Right atrium auricular region (tissue), 2 donors: Measurements from ENCODE around the gene ZDHHC12. TPM values are rescaled to one million over a fixed set of nuclear protein-coding genes. Genes with fewer than 3 reads are reported as not detected.

Experiments used
- DNase-seq: peaks from one replicate; pipeline ENCODE4 v3.0.0-alpha.2; 2019; ENCODE audit warnings: low spot score
- H3K27ac ChIP-seq, 2 donors: fragments of 200-600 bp; sonication (generic); 1 replicate in 1 of 2; 2 replicates in 1 of 2; pipeline ENCODE4 v1.5.1; 2016 to 2019
- H3K27me3 ChIP-seq, 2 donors: fragments of 200-600 bp; sonication (generic); one replicate each; pipeline versions ENCODE4 v1.5.1 to v1.6.0; 2017 to 2019
- H3K36me3 ChIP-seq: fragments of 200-600 bp; sonication (generic); one replicate; pipeline ENCODE4 v1.5.1; 2016
- H3K4me1 ChIP-seq, 2 donors: fragments of 200-600 bp; sonication (generic); one replicate each; pipeline versions ENCODE4 v1.5.1 to v1.6.0; 2017 to 2019
- H3K4me3 ChIP-seq, 2 donors: fragments of 200-600 bp; sonication (generic); 1 replicate in 1 of 2; 2 replicates in 1 of 2; pipeline ENCODE4 v1.5.1; 2017 to 2019; ENCODE audit warnings: mild to moderate bottlenecking in 1 of 2, moderate library complexity in 1 of 2
- H3K9me3 ChIP-seq, 2 donors: fragments of 200-600 bp; sonication (generic); one replicate each; pipeline ENCODE4 v1.5.1; 2019
- total RNA-seq, 2 donors: library from RNA; depleted of rRNA; stranded (reverse); fragments of >200 nt; gene quantifications; one replicate each; pipeline ENCODE4 v1.1.0, GENCODE V29; 2016
- TF ChIP-seq, protein P1 (sequence below), 2 donors: fragments of 200-600 bp; sonication (generic); IDR thresholded peaks; one replicate each; pipeline ENCODE4 v1.5.1; 2019; ENCODE audit warnings: antibody characterized with exemption in 2 of 2

ZDHHC12 gene
- total RNA-seq, 2 donors from 2014 or later: 22.8 to 24.4 TPM

DNA sequence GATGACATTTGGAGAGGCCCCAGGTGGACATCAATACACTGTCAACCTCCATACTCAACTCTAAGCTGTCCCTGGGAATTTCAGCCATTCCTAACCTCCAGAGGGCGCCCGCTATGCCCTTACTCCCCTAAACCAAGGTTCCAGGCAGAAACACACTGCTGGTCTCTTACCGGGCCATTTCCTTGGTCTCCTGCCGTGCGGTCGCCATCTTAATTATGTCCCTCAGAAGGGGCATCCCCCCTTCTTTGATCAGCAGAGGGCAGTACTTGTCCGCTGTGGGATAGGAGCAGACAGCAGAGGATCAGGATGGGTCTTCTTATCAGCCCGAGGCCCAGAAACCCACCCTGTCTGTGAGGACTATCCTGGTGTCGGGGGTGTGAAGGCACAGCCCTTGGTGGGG, 9.3 kb upstream of the ZDHHC12 start:
- peak overlapping the region in 1 of 2 donors; percentile 22 for H3K27ac ChIP-seq
- H3K4me1 ChIP-seq: no peaks in the 10 kb centered on the region
- H3K36me3 ChIP-seq: peaks cover 24% of the 10 kb centered on the region

DNA sequence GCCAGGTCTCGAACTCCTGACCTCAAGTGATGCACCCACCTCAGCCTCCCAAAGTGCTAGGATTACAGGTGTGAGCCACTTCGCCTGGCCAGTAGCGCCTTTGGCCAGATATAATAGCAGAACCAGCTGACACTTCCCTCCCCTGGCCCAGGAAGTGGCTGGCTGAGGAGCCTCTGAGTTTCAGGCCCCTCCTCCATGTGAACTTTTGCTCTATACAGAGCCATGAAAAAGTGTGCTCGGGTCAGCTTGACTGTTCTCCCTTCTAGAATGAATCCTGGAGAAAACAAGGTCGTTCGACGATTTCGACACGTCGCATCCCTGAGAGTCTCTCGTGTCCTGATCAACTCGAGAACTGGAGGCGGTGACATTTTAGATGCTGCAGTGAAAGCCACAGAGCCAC, 8.6 kb upstream of the ZDHHC12 start:
- H3K27me3 ChIP-seq: no peaks in the 10 kb centered on the region
- TF ChIP-seq, protein P1, sequence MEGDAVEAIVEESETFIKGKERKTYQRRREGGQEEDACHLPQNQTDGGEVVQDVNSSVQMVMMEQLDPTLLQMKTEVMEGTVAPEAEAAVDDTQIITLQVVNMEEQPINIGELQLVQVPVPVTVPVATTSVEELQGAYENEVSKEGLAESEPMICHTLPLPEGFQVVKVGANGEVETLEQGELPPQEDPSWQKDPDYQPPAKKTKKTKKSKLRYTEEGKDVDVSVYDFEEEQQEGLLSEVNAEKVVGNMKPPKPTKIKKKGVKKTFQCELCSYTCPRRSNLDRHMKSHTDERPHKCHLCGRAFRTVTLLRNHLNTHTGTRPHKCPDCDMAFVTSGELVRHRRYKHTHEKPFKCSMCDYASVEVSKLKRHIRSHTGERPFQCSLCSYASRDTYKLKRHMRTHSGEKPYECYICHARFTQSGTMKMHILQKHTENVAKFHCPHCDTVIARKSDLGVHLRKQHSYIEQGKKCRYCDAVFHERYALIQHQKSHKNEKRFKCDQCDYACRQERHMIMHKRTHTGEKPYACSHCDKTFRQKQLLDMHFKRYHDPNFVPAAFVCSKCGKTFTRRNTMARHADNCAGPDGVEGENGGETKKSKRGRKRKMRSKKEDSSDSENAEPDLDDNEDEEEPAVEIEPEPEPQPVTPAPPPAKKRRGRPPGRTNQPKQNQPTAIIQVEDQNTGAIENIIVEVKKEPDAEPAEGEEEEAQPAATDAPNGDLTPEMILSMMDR (IDR thresholded peaks at IDR 0.05): no peak
- no peaks in the 10 kb centered on the region for H3K4me1 ChIP-seq
- H3K9me3 ChIP-seq: no peaks in the 10 kb centered on the region
- H3K27ac ChIP-seq: no peak overlapping the region
- H3K4me3 ChIP-seq: no peak overlapping the region
- H3K36me3 ChIP-seq: peaks cover 24% of the 10 kb centered on the region
- no peak for DNase-seq

More for the DNA sequence above, 9.3 kb upstream of the ZDHHC12 start:
- DNase-seq: peak; percentile 73
- Histone ChIP-seq H3K4me3 (no peak overlapping the region), H3K27me3 (no peaks in the 10 kb centered on the region), H3K9me3 (no peaks in the 10 kb centered on the region)
- TF ChIP-seq, protein P1 (IDR thresholded peaks at IDR 0.05): peak; percentile 34 to 71

DNA sequence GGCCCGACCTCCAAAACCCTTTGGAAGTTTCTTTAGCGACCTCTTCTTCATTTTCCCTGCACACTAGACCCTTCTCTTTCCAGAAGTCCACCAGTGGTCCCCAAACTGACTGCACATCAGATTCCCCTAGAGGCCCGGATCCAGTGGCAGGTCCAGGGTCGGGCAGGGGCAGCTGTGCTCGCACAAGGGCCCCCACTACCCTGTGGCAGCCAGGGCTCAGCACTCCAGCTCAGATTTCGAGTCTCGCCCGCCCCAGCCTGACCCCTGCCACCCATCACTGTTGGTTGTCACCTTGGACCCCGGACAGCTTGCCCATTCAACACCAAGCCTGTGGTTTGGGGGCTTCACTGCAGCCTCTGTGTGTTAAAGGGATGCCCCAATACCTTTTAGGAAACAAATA, 7.8 kb upstream of the ZDHHC12 start:
- peaks cover 18% of the 10 kb centered on the region for H3K36me3 ChIP-seq

DNA sequence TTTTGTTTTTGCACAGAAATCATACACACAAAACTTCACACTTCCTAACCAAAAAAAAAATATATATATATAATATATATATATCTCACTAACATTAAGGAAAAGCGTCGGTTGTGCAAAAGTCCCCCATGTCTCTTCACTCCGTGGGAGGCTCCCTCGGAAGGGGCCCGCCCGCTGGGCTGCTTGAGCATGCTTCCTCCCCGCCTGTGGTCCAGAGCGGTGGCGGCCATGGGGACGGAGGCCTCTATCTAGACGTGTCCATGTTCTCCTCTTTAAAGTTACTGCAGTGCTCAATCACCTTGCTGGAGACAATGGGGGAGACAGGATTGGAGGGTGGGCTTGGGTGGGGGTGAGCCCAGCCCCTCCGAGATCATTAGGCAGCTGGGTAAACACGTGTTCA, 7.2 kb upstream of the ZDHHC12 start:
- TF ChIP-seq, protein P1 (IDR thresholded peaks at IDR 0.05): no peak
- H3K9me3 ChIP-seq: no peaks in the 10 kb centered on the region
- no peak for DNase-seq
- H3K36me3 ChIP-seq: peaks cover 18% of the 10 kb centered on the region
- no peak overlapping the region for H3K4me3 ChIP-seq
- H3K27me3 ChIP-seq: no peaks in the 10 kb centered on the region
- H3K4me1 ChIP-seq: no peaks in the 10 kb centered on the region
- no peak overlapping the region for H3K27ac ChIP-seq

More for the DNA sequence above, 7.8 kb upstream of the ZDHHC12 start:
- TF ChIP-seq, protein P1 (IDR thresholded peaks at IDR 0.05): no peak
- Histone ChIP-seq H3K9me3 (no peaks in the 10 kb centered on the region), H3K27me3 (no peaks in the 10 kb centered on the region), H3K27ac (no peak overlapping the region), H3K4me1 (no peaks in the 10 kb centered on the region), H3K4me3 (no peak overlapping the region)
- DNase-seq: no peak

DNA sequence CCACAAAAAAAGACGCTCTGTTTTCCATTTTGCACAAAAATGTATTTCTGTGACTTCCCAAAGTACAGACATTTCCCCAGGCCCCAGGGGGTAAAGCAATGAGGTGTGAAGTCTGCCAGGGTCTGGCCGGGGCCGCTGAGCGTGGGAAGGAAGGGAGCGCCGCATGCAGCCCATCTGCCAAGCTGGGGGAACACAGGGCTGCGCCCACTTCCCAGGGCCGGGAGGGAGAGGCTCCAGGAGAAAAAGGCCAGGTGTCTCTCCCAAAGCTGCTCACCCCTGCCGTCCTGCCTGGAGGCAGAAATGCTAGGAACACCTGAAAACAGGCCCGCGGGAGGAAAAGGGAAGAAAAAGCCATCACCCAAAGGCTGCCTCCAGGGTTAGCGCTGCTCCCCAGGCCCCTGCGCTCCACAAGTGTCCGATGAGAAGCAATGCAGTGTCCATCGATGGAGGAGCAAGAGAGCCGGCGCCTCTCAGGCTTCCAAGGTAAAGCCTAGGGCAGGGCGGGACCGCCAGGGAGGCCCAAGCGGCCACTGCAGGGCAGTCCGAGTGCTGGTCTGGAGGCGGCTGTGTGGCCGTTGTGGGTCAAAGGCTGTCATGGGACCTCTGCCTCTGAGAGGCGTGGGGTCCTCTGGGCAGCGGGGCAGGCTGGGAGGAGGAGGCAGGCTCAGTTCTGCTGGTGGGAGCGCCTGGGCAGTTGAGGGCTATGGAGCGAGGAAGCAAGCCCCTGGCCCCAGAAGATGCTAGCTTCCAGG, 6.0 kb upstream of the ZDHHC12 start:
- Histone ChIP-seq H3K27me3 (no peaks in the 10 kb centered on the region), H3K36me3 (peaks cover 14% of the 10 kb centered on the region), H3K9me3 (no peaks in the 10 kb centered on the region), H3K27ac (no peak overlapping the region), H3K4me3 (no peak overlapping the region), H3K4me1 (peaks cover 0 to 3% of the 10 kb centered on the region in 2 donors)
- no peak for DNase-seq
- TF ChIP-seq, protein P1 (IDR thresholded peaks at IDR 0.05): no peak

DNA sequence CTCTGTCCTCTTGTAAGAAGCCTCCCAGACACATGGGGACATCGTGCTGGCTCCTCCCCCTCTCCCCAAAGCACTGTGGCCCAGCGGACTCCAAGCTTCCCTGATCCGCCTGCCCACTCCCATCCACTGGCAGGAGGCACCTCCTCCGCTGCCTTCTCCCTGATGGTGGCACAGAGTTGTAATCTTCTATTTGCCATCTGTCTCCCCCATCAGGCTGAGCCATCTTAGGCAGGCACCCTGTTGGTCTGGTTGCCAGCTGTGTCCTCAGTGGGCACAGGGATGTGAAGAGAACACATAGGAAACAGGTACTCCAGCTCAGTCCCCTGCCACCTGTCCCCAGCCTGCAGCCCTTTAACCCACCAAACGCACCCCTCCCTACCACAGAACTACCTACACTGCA, 5.4 kb upstream of the ZDHHC12 start:
- TF ChIP-seq, protein P1 (IDR thresholded peaks at IDR 0.05): no peak

More for the DNA sequence above, 5.4 kb upstream of the ZDHHC12 start:
- DNase-seq: no peak
- H3K36me3 ChIP-seq: peaks cover 10% of the 10 kb centered on the region
- H3K4me3 ChIP-seq: no peak overlapping the region
- no peak overlapping the region for H3K27ac ChIP-seq
- H3K4me1 ChIP-seq: peaks cover 0 to 9% of the 10 kb centered on the region in 2 donors
- no peaks in the 10 kb centered on the region for H3K9me3 ChIP-seq
- no peaks in the 10 kb centered on the region for H3K27me3 ChIP-seq
